ENCODE data around the gene SVIL.
"Not testable (repeated sequence)": the region's sequence is repeated elsewhere in the genome, so short reads cannot be mapped to it uniquely, and the experiment has no call there.

The SVIL gene

DNA sequence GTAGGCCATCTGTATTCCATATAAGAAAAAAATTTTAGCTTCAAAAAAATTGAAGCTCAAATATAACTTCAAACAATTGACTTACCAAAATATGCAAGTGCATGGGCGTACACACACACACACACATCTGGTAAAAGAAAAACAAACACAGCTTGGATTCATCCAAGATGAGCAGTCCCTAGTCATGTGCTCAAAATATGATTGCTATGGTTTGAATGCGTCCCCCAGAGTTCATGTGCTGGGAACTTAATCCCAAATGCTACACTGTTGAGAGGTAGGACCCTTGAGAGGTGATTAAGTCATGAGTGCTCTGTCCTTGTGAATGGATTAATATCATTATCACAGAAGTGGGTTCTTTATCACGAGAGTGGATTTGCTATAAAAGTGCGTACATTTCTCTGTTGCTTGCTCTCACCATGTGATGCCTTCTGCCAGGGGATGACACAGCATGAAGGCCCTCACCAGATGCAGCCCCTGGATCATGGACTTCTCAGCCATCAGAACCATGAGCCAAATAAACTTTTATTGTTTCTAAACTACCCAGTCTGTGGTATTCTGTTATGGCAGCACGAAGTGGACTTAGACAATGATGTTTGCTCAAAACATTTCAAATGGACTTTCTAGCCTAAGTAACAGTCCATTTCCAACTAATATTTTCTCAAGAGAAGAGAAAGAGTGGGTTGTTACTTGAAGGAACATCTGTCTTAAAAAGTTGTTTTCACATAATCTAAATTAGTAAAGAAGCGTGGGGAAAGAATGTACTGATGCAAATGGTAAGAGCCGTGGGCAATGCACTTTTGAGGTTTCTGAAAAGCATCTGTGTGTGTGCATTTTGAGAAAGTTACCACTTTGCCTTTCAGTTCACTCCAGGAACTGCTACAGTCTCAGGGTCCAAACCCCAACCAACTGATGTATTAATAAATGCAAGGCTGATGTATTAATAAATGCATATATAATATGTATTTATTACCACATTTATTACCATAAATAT is 15.1 kb upstream of the SVIL start:
- no peak for DNase-seq (ENCODE audit: low read depth, low spot score)

DNA sequence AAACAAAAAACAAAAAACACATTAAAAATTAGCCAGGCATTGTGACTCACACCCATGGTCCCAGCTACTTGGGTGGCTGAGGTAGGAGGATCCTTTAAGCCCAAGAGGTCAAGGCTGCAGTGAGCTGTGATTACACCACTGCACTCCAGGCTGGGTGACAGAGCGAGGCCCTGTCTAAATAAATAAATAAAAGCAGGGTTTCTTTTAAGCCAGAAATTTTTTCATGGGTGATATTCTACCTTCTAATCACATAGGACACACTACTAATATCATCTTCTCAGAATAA is 14.2 kb upstream of the SVIL start:
- DNase-seq (ENCODE audit: low read depth, low spot score), result no peak

GRCh38 chr10:29648114-29648982 is 13.6 kb upstream of the SVIL start:
- DNase-seq (ENCODE audit: low read depth, low spot score), result no peak

DNA sequence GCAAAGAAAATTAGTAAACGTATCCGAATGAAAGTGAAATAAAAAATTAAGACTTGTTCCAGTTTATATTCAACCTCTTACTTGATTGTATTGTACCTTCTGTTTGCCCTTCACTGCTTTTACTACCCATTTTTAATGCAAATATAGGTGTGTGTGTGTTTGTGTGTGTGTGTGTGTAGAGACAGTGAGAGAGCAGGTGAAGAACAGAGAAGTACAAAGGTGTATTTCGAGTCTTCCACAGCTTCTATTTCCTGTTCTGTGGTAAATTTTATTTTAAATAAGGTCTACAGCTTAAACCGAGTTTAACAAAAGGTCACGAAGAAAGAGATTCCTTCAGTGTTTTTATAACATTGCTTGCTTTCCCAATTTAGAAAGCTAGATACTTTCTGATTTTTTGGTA is 12.7 kb upstream of the SVIL start:
- no peak for DNase-seq (ENCODE audit: low read depth, low spot score)

GRCh38 chr10:29646960-29647461 is 12.2 kb upstream of the SVIL start:
- no peak for DNase-seq (ENCODE audit: low read depth, low spot score)

DNA sequence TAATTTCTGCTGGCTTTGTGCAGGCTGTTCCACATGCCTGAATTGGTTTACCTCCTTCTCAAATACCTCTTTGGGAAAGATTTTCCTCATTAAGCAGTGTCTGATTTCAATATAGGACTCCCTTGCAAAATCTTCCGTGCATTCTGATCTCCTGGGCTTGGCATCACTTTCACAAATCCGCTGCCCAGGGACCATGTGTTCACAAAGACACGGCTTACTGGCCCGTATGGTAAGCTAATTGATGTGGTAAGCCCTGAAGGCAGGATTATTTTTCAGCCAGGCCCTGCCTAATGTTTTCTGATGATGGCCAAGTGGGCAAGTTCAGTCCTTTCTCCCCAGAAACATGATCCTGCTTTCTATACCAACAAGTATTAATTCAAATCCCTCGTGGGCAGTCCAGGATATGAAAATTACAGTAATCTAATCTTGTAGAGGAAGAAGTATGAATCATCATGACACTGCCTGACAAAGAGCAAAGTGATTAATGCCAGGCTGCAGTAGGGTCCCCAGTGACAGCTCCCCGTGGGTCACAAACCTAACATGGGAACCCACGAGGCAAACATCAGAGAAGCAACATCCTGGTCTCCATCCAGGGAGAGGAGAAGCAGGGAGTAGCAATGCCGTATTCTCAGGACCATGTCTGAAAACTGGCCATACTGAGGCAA is 11.6 kb upstream of the SVIL start:
- DNase-seq (ENCODE audit: low read depth, low spot score), result no peak

GRCh38 chr10:29643771-29644501 is 9.2 kb upstream of the SVIL start:
- DNase-seq (ENCODE audit: low read depth, low spot score), result no peak

DNA sequence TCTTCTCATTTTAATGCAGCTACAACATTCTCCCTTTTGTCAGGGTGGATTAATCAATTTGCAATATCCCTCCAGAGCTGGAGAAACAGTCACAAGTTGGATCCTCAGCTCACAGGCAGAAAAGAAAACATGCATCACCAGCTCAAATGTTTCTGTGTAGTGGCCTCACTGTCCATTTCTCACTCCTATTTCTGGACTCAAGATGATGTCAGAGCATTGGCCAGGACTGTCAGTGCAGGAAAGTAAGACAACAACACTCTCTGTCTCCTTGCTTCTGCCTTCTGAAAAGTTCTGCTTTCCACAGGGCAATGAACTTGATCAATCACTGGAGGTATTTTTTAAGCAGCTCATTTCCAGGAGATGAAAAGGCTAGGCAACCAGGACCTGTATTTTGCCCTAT is 8.2 kb upstream of the SVIL start:
- DNase-seq (ENCODE audit: low read depth, low spot score), result no peak

DNA sequence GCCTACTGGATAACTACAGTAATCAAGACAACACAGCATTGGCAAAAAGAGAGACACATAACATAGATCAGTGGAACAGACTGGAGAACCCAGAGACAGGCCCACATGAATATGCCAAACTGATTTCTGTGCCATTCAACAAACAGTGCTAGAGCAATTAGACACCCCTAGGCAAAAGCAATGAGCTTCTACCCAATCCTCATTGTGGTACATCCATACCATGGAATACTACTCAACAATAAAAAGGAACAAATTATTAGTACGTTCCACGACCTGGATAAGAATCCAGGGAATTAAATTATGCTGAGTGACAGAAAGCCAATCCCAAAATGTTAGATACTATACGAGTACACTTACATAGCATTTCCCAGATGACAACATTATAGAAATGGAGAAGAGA is 2.8 kb upstream of the SVIL start:
- DNase-seq (ENCODE audit: low read depth, low spot score), result no peak

GRCh38 chr10:29636178-29636577 is 1.4 kb upstream of the SVIL start:
- DNase-seq (ENCODE audit: low read depth, low spot score), result no peak

- DNase-seq (ENCODE audit: low read depth, low spot score), result no peak
Measured at GRCh38 chr10:29635711-29636144, 957 bp upstream of the SVIL start.

- DNase-seq (ENCODE audit: low read depth, low spot score), result no peak
Measured at GRCh38 chr10:29634105-29634504, 666 bp downstream of the SVIL start.

GRCh38 chr10:29631049-29631339 is 3.8 kb downstream of the SVIL start:
- no peak for DNase-seq (ENCODE audit: low read depth, low spot score)

GRCh38 chr10:29630205-29631048 is 4.3 kb downstream of the SVIL start:
- DNase-seq (ENCODE audit: low read depth, low spot score), result no peak

- DNase-seq (ENCODE audit: low read depth, low spot score), result no peak
Measured at GRCh38 chr10:29628912-29629526, 5.8 kb downstream of the SVIL start.

DNA sequence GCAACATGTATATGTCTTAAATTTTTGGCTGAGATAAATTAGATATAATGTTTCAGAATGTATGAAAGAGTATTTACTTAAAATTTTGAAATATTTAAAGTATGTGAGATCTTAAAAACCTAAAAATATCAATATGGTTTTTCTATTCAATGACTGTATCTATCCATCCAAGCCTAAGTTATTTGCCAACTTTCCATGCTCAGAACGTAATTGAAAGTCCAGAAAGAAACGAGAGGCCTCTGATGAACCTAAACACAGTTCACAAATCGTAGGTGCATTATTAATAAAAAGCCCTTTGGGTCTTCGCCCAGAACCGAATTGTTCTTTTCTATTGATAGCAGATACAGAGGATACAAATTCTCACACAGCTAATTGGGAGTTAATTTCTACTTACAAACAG is 6.5 kb downstream of the SVIL start:
- no peak for DNase-seq (ENCODE audit: low read depth, low spot score)

- DNase-seq (ENCODE audit: low read depth, low spot score), result no peak
Measured at GRCh38 chr10:29627201-29628132, 7.3 kb downstream of the SVIL start.

GRCh38 chr10:29624357-29624756 is 10.4 kb downstream of the SVIL start:
- not testable (repeated sequence) for DNase-seq (ENCODE audit: low read depth, low spot score)

DNA sequence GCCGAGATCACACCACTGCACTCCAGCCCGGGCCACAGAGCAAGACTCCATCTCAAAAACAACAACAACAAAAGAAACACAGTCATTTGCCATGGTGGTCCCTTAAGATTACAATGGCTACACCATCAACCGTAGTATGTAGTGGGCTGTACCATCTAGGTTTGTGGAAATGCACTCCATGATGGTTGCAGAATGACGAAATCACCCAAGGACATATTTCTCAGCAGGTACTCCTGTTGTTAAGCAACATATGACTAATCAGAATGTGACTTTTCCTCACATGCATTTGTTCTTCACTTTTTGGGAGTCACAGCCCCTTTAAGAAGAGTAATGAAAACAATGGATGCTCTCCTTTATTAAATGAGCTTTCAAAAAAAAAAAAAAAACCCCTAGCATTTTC is 11.0 kb downstream of the SVIL start:
- no peak for DNase-seq (ENCODE audit: low read depth, low spot score)
